Prostate gland (tissue), 2 donors: ENCODE data around the gene DGKI.

Experiments
- CTCF ChIP-seq, 4 experiments: fragments of 200-600 bp in 2 of 4; fragments of 450-650 bp in 2 of 4; sonication (generic) in 2 of 4; IDR thresholded peaks; 1 replicate in 3 of 4; 2 replicates in 1 of 4; pipeline ENCODE4 v1.5.1; 2016 to 2019; ENCODE audit warnings: antibody characterized with exemption in 4 of 4, mild to moderate bottlenecking in 2 of 4, moderate library complexity in 2 of 4
- POLR2A ChIP-seq: fragments of 450-650 bp; IDR thresholded peaks from one replicate; pipeline ENCODE4 v1.6.1; 2016; ENCODE audit warnings: antibody characterized with exemption, mild to moderate bottlenecking
- POLR2AphosphoS5 ChIP-seq: sonication (generic); formaldehyde crosslinking; IDR thresholded peaks from one replicate; pipeline ENCODE4 v1.6.1; 2017; ENCODE audit warnings: antibody characterized with exemption

- TF ChIP-seq CTCF (IDR thresholded peaks at IDR 0.05) (no peak), POLR2AphosphoS5 (no peak), POLR2A (no peak)
Observed at GRCh38 chr7:137791930-137792329, 54.8 kb downstream of the DGKI start.
